ENCODE measurements around the gene MMP20.

Gene MMP20

DNA sequence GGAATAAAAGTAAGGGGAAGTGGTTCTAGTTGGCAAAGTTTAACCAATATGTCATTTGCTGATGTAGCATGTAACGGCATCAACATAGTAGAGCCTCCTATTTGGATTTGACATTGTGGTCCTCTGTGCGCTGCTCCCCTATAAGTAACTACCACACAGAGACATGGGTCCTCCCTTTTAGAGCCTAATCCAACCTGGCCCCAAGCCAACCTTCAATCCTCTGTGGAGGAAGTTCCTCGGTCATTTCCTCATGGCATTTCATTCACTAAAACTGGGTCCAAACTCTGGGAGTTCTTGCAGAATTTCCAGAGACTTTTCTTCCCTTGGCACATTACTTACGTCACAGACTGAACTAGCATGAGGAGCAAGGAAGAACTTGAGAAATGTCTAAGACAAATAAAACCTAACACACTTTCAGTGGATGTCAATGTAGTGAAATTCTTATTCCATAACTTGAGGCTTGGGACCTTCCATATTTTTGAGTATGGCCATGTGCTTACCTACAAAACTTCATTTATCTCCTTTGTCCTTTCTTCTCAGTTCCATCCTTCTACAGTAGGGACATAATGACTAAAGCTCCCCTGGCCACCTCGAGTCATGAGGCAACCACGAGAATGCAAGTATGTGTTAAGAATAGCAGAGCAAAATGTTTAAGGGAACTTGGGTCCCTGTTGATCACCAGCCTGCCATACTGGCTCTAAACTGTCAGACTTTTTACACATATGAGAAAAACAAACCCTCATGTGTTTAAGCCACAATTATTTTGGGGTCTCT is 34.7 kb downstream of the MMP20 start:
- TF ChIP-seq, protein P1, sequence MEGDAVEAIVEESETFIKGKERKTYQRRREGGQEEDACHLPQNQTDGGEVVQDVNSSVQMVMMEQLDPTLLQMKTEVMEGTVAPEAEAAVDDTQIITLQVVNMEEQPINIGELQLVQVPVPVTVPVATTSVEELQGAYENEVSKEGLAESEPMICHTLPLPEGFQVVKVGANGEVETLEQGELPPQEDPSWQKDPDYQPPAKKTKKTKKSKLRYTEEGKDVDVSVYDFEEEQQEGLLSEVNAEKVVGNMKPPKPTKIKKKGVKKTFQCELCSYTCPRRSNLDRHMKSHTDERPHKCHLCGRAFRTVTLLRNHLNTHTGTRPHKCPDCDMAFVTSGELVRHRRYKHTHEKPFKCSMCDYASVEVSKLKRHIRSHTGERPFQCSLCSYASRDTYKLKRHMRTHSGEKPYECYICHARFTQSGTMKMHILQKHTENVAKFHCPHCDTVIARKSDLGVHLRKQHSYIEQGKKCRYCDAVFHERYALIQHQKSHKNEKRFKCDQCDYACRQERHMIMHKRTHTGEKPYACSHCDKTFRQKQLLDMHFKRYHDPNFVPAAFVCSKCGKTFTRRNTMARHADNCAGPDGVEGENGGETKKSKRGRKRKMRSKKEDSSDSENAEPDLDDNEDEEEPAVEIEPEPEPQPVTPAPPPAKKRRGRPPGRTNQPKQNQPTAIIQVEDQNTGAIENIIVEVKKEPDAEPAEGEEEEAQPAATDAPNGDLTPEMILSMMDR (IDR thresholded peaks at IDR 0.05; ENCODE audit: control insufficient read depth, extremely low read depth, insufficient read depth) = no peak
- H3K4me3 ChIP-seq (ENCODE audit: low read depth, low read length) = no peak overlapping the region
- DNase-seq (ENCODE audit: low read depth) = no peak

DNA sequence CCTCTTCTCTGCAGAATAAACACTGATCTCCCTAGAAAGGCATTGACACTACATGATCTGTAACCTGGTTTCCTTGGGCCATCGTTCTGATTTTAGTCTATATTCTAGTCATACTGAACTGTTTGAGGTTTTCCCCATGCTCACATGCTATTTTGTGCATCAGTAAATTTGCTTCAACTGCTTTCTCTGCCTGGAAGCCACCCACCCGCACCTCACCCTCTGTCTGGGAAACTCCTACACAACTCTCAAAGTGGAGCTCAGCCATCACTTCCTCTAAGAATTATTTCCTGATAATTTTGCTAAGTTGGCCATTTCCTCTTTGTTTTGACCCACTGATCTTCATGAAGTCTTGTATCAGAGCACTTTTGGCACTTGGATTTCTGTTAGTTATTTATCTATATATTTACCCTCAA is 36.1 kb downstream of the MMP20 start:
- H3K4me3 ChIP-seq (ENCODE audit: low read depth, low read length) = no peak overlapping the region
- TF ChIP-seq, protein P1 (IDR thresholded peaks at IDR 0.05; ENCODE audit: control insufficient read depth, extremely low read depth, insufficient read depth) = no peak
- DNase-seq (ENCODE audit: low read depth) = no peak

DNA sequence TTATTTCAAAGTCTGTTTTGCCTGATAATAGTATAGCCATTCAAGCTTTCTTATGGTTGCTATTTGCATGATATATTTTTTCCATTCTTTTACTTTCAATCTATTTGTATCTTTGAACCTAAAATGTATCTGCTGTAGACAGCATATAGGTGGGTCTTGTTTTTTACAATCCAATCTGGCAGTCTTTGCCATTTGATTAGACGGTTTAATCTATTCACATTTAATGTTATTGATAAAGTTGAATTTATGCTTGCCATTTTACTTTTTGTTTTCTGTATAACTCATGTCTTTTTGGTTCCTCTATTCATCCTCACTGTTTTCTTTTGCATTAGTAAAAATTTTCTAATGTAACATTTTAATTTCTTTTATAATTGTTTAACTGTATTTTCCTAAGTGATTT is 37.4 kb downstream of the MMP20 start:
- no peak for DNase-seq (ENCODE audit: low read depth)
- TF ChIP-seq, protein P1 (IDR thresholded peaks at IDR 0.05; ENCODE audit: control insufficient read depth, extremely low read depth, insufficient read depth) = no peak
- no peak overlapping the region for H3K4me3 ChIP-seq (ENCODE audit: low read depth, low read length)

DNA sequence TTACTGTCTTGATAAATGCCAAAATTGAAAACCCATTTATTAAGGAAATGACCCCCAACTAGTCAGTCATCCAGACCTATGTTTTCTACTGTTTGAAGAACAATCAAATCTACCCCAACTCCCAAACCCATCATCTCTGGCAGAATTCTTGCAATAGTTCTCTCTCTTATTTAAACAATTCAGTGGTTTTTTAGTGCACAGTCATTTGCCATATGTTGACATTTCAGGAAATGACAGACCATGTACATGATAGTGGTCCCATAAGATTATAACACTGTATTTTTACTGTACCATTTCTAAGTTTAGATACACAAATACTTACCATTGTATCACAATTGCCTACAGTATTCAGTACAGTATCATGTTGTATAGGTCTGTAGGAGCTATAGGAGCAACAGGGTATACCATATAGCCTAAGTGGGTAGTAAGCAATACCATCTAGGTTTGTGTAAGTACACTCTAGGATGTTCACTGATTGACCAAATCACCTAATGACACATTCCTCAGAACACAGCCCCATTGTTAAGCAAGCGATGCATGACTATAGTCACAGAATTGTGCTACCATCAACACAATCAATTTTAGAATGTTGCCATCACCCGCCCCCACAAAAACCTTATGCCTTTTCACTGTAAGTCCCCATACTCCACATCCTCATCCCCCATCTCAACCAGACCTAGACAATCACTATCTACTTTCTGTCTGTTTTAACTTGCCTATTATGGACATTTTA is 41.8 kb downstream of the MMP20 start:
- TF ChIP-seq, protein P1 (IDR thresholded peaks at IDR 0.05; ENCODE audit: control insufficient read depth, extremely low read depth, insufficient read depth) = no peak
- no peak overlapping the region for H3K4me3 ChIP-seq (ENCODE audit: low read depth, low read length)
- no peak for DNase-seq (ENCODE audit: low read depth)

DNA sequence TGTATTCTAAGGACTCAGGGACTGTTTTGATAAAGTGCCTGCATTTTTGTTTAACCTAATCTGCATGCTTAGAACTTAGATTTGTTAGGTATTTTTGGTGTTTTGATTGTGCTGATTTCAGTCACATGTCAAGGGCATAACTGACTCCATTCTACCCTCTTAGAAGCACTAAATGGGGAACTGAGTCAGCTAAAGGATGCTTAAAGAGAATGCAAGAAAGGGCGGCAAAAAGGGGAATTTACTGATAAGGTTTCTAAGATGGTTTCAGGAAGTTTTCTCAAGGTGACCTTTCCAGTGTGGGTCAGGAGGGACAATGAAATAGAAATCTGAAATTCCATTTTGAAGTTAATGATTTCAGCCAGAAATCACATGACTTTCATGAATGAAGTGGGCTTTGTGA is 43.0 kb downstream of the MMP20 start:
- no peak overlapping the region for H3K4me3 ChIP-seq (ENCODE audit: low read depth, low read length)
- TF ChIP-seq, protein P1 (IDR thresholded peaks at IDR 0.05; ENCODE audit: control insufficient read depth, extremely low read depth, insufficient read depth) = no peak
- DNase-seq (ENCODE audit: low read depth) = no peak

DNA sequence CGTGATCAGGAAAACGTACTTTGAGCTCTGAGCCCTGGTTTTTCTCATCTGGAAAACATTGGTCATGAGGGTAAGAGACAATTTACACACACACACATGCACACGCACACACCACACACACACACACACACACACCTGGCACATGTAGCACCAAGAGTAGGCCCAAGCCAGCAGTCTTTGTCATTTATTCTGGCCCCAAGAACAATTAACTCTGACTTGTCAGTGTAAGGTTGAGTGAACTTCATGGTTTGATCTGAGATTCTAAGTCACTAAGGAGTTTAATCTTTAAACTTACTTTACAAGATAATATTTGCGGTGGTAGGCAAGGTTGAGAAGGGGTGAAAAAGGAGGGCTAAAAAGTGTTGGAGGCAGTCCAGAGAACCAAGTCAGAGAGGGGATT is 44.1 kb downstream of the MMP20 start:
- TF ChIP-seq, protein P1 (IDR thresholded peaks at IDR 0.05; ENCODE audit: control insufficient read depth, extremely low read depth, insufficient read depth) = no peak
- no peak for DNase-seq (ENCODE audit: low read depth)
- no peak overlapping the region for H3K4me3 ChIP-seq (ENCODE audit: low read depth, low read length)
